Natural killer cell treated with Interleukin-12 subunit alpha and Interleukin-12 subunit beta and Interleukin-15 and Interleukin-18, amount 100 ng/mL, for 72 hours (primary cell): Measurements from ENCODE around the gene VN1R5. TPM values are rescaled to one million over a fixed set of nuclear protein-coding genes. Genes with fewer than 3 reads are reported as not detected.
"Not testable (repeated sequence)": the region's sequence is repeated elsewhere in the genome, so short reads cannot be mapped to it uniquely, and the experiment has no call there.

ENCODE experiments used
- ATAC-seq, 2 donors: fragments of 150-1000 bp; cut with Tn5 transposase in 1 of 2; sonication (Bioruptor Pico), chemical (Tn5 transposase) in 1 of 2; 2 replicates each; pipeline ENCODE4 v1.10.0; 2021
- DNase-seq: peaks from one replicate; pipeline ENCODE4 v3.0.0; 2022; ENCODE audit warnings: low spot score
- H3K27ac Mint-ChIP-seq, 2 donors: 1 replicate in 1 of 2; 2 replicates in 1 of 2; pipeline ENCODE4 v1.8.0; 2022; ENCODE audit warnings: mixed read lengths in 2 of 2, mild to moderate bottlenecking in 1 of 2, moderate library complexity in 1 of 2
- H3K27me3 Mint-ChIP-seq, 2 donors: 1 replicate in 1 of 2; 2 replicates in 1 of 2; pipeline ENCODE4 v1.8.0; 2022; ENCODE audit warnings: mixed read lengths in 2 of 2
- H3K36me3 Mint-ChIP-seq: one replicate; pipeline ENCODE4 v1.8.0; 2022; ENCODE audit warnings: mixed read lengths
- H3K4me1 Mint-ChIP-seq, 2 donors: 1 replicate in 1 of 2; 2 replicates in 1 of 2; pipeline ENCODE4 v1.8.0; 2022; ENCODE audit warnings: low read depth in 2 of 2, mixed read lengths in 2 of 2, mild to moderate bottlenecking in 1 of 2
- H3K4me3 Mint-ChIP-seq: one replicate; pipeline ENCODE4 v1.8.0; 2022; ENCODE audit warnings: mixed read lengths
- H3K9me3 Mint-ChIP-seq: 2 replicates; pipeline ENCODE4 v1.8.0; 2022; ENCODE audit warnings: mixed read lengths
- total RNA-seq, 2 donors: library from RNA; stranded (reverse); gene quantifications; one replicate each; pipeline ENCODE4 v1.2.3, GENCODE V29; 2022

VN1R5 gene
- total RNA-seq, 2 donors from 2014 or later = not detected

- Mint-ChIP-seq H3K9me3 (peaks cover 9% of the 10 kb centered on the region), H3K27ac (no peak overlapping the region), H3K36me3 (no peaks in the 10 kb centered on the region), H3K27me3 (no peaks in the 10 kb centered on the region), H3K4me1 (peaks cover 7% of the 10 kb centered on the region in 2 donors), H3K4me3 (no peak overlapping the region)
- ATAC-seq (no peak), DNase-seq (no peak)
These were observed 31.6 kb downstream of the VN1R5 start for GRCh38 chr1:247287460-247287859.

- H3K36me3 Mint-ChIP-seq = no peaks in the 10 kb centered on the region
- H3K4me1 Mint-ChIP-seq = peaks cover 9 to 10% of the 10 kb centered on the region in 2 donors
- H3K27me3 Mint-ChIP-seq = no peaks in the 10 kb centered on the region
- DNase-seq = no peak
- peaks cover 9% of the 10 kb centered on the region for H3K9me3 Mint-ChIP-seq
- H3K4me3 Mint-ChIP-seq = no peak overlapping the region
- no peak for ATAC-seq
- no peak overlapping the region for H3K27ac Mint-ChIP-seq
These were observed 32.5 kb downstream of the VN1R5 start for GRCh38 chr1:247288341-247288740.

GRCh38 chr1:247289274-247289892 lies 33.5 kb downstream of the VN1R5 start:
- DNase-seq, H3K4me1 Mint-ChIP-seq, H3K9me3 Mint-ChIP-seq, H3K27ac Mint-ChIP-seq, ATAC-seq, H3K27me3 Mint-ChIP-seq, H3K4me3 Mint-ChIP-seq, H3K36me3 Mint-ChIP-seq: not testable (repeated sequence)

- Mint-ChIP-seq H3K9me3 (peaks cover 9% of the 10 kb centered on the region), H3K27me3 (no peaks in the 10 kb centered on the region), H3K27ac (no peak overlapping the region), H3K4me3 (no peak overlapping the region), H3K36me3 (no peaks in the 10 kb centered on the region), H3K4me1 (peaks cover 9 to 10% of the 10 kb centered on the region in 2 donors)
- no peak for ATAC-seq
- DNase-seq = no peak
These were observed 34.7 kb downstream of the VN1R5 start for GRCh38 chr1:247290576-247290975.

GRCh38 chr1:247291161-247291560 lies 35.3 kb downstream of the VN1R5 start:
- Mint-ChIP-seq H3K27me3 (no peaks in the 10 kb centered on the region), H3K4me3 (no peak overlapping the region), H3K36me3 (no peaks in the 10 kb centered on the region), H3K27ac (no peak overlapping the region), H3K9me3 (peaks cover 9% of the 10 kb centered on the region), H3K4me1 (peaks cover 9 to 10% of the 10 kb centered on the region in 2 donors)
- ATAC-seq (no peak), DNase-seq (no peak)

- Mint-ChIP-seq H3K4me3 (no peak overlapping the region), H3K4me1 (peaks cover 9 to 10% of the 10 kb centered on the region in 2 donors), H3K36me3 (no peaks in the 10 kb centered on the region), H3K27me3 (no peaks in the 10 kb centered on the region), H3K27ac (no peak overlapping the region), H3K9me3 (peaks cover 8% of the 10 kb centered on the region)
- ATAC-seq = no peak
- DNase-seq = no peak
These were observed 36.1 kb downstream of the VN1R5 start for GRCh38 chr1:247291833-247292561.

GRCh38 chr1:247293047-247293446 lies 37.2 kb downstream of the VN1R5 start:
- Mint-ChIP-seq H3K9me3 (no peaks in the 10 kb centered on the region), H3K36me3 (no peaks in the 10 kb centered on the region), H3K4me3 (no peak overlapping the region), H3K4me1 (peaks cover 9 to 10% of the 10 kb centered on the region in 2 donors), H3K27me3 (no peaks in the 10 kb centered on the region), H3K27ac (no peak overlapping the region)
- DNase-seq (no peak), ATAC-seq (no peak)

- no peak overlapping the region for H3K27ac Mint-ChIP-seq
- no peak overlapping the region for H3K4me3 Mint-ChIP-seq
- H3K36me3 Mint-ChIP-seq = no peaks in the 10 kb centered on the region
- ATAC-seq = no peak
- H3K27me3 Mint-ChIP-seq = no peaks in the 10 kb centered on the region
- H3K9me3 Mint-ChIP-seq = no peaks in the 10 kb centered on the region
- H3K4me1 Mint-ChIP-seq = peaks cover 9 to 10% of the 10 kb centered on the region in 2 donors
- DNase-seq = no peak
These were observed 38.4 kb downstream of the VN1R5 start for GRCh38 chr1:247294282-247294681.

- H3K9me3 Mint-ChIP-seq = no peaks in the 10 kb centered on the region
- no peak overlapping the region for H3K27ac Mint-ChIP-seq
- DNase-seq = no peak
- H3K27me3 Mint-ChIP-seq = no peaks in the 10 kb centered on the region
- ATAC-seq = no peak
- no peak overlapping the region for H3K4me3 Mint-ChIP-seq
- peaks cover 9 to 10% of the 10 kb centered on the region in 2 donors for H3K4me1 Mint-ChIP-seq
- H3K36me3 Mint-ChIP-seq = no peaks in the 10 kb centered on the region
These were observed 39.4 kb downstream of the VN1R5 start for GRCh38 chr1:247295274-247295684.

GRCh38 chr1:247295746-247296145 lies 39.9 kb downstream of the VN1R5 start:
- no peaks in the 10 kb centered on the region for H3K27me3 Mint-ChIP-seq
- H3K4me3 Mint-ChIP-seq = no peak overlapping the region
- ATAC-seq = no peak
- no peak overlapping the region for H3K27ac Mint-ChIP-seq
- peaks cover 9 to 10% of the 10 kb centered on the region in 2 donors for H3K4me1 Mint-ChIP-seq
- H3K36me3 Mint-ChIP-seq = no peaks in the 10 kb centered on the region
- no peaks in the 10 kb centered on the region for H3K9me3 Mint-ChIP-seq
- no peak for DNase-seq

GRCh38 chr1:247296599-247297180 lies 40.8 kb downstream of the VN1R5 start:
- Mint-ChIP-seq H3K4me3 (no peak overlapping the region), H3K27ac (no peak overlapping the region), H3K4me1 (peaks cover 9 to 10% of the 10 kb centered on the region in 2 donors), H3K36me3 (no peaks in the 10 kb centered on the region), H3K27me3 (no peaks in the 10 kb centered on the region), H3K9me3 (no peaks in the 10 kb centered on the region)
- DNase-seq (no peak), ATAC-seq (no peak)

GRCh38 chr1:247297263-247298123 lies 41.6 kb downstream of the VN1R5 start:
- peaks cover 6% of the 10 kb centered on the region for H3K36me3 Mint-ChIP-seq
- no peak for ATAC-seq
- H3K27ac Mint-ChIP-seq = no peak overlapping the region
- no peak for DNase-seq
- no peaks in the 10 kb centered on the region for H3K27me3 Mint-ChIP-seq
- H3K4me1 Mint-ChIP-seq = peaks cover 1 to 2% of the 10 kb centered on the region in 2 donors
- no peaks in the 10 kb centered on the region for H3K9me3 Mint-ChIP-seq
- H3K4me3 Mint-ChIP-seq = no peak overlapping the region

- Mint-ChIP-seq H3K9me3 (no peaks in the 10 kb centered on the region), H3K36me3 (peaks cover 12% of the 10 kb centered on the region), H3K27me3 (no peaks in the 10 kb centered on the region), H3K4me3 (no peak overlapping the region), H3K27ac (no peak overlapping the region), H3K4me1 (no peaks in the 10 kb centered on the region)
- ATAC-seq (no peak), DNase-seq (no peak)
These were observed 42.2 kb downstream of the VN1R5 start for GRCh38 chr1:247298124-247298481.

- Mint-ChIP-seq H3K4me3 (no peak overlapping the region), H3K4me1 (no peaks in the 10 kb centered on the region), H3K36me3 (peaks cover 18% of the 10 kb centered on the region), H3K9me3 (no peaks in the 10 kb centered on the region), H3K27me3 (no peaks in the 10 kb centered on the region), H3K27ac (no peak overlapping the region)
- no peak for ATAC-seq
- DNase-seq = no peak
These were observed 42.8 kb downstream of the VN1R5 start for GRCh38 chr1:247298701-247299100.
